ENCODE measurements around the gene FMN1. TPM values are rescaled to one million over a fixed set of nuclear protein-coding genes. Genes with fewer than 3 reads are reported as not detected.

FMN1 gene
- polyA plus RNA-seq, 3 donors: 0.28 to 3.7 (median 0.34) TPM

GRCh38 chr15:32721596-32721995 lies 472.9 kb downstream of the FMN1 start:
- no peak for DNase-seq
- Histone ChIP-seq H3K9me3 (replicated peaks in 1 of 2; ENCODE audit: control insufficient read depth in 1 of 2, insufficient read depth in 1 of 2, low read length in 2 of 2) (peaks cover 3 to 15% of the 10 kb centered on the region in 2 donors), H3K79me2 (ENCODE audit: insufficient read depth, low read length) (no peaks in the 10 kb centered on the region), H3K4me2 (replicated peaks; ENCODE audit: extremely low read depth, low read length, poor library complexity, severe bottlenecking) (no peak overlapping the region), H3K9ac (ENCODE audit: insufficient read depth, low read length, poor library complexity, severe bottlenecking) (no peak overlapping the region), H2AFZ (ENCODE audit: insufficient read depth, low read depth, low read length, poor library complexity, severe bottlenecking) (no peak overlapping the region), H3K4me3 (replicated peaks in 1 of 3; ENCODE audit: low read depth in 2 of 3, low read length in 3 of 3) (no peak overlapping the region), H3K27ac (ENCODE audit: low read depth in 1 of 2, low read length in 2 of 2) (no peak overlapping the region), H3K4me1 (ENCODE audit: control insufficient read depth in 1 of 2, insufficient read depth in 2 of 2, low read length in 2 of 2) (peaks cover 22 to 26% of the 10 kb centered on the region in 2 donors), H3K36me3 (replicated peaks in 1 of 2; ENCODE audit: control insufficient read depth in 1 of 2, insufficient read depth in 2 of 2, low read length in 2 of 2) (no peaks in the 10 kb centered on the region), H3K27me3 (ENCODE audit: control insufficient read depth in 2 of 2, insufficient read depth in 2 of 2, low read length in 2 of 2) (peaks cover 59 to 66% of the 10 kb centered on the region in 2 donors), H4K20me1 (ENCODE audit: insufficient read depth, low read length) (no peaks in the 10 kb centered on the region)
- H3K9me3 Mint-ChIP-seq: peaks cover 4 to 19% (median 10%) of the 10 kb centered on the region in 7 donors
- 98% methylated on average over 4 of the region's 6 CpGs for WGBS (ENCODE audit: insufficient coverage)
- TF ChIP-seq CTCF (IDR thresholded peaks at IDR 0.05): no peak
- no peak overlapping the region for H3K27ac Mint-ChIP-seq
- H3K4me1 Mint-ChIP-seq: peaks cover 21% of the 10 kb centered on the region
- H3K4me3 Mint-ChIP-seq: peak overlapping the region in 1 of 2 donors; percentile 82
- intact Hi-C loops (cut with micrococcal nuclease): no loop called here
- H3K27me3 Mint-ChIP-seq (ENCODE audit: low read depth in 3 of 3): peaks cover 63 to 83% (median 68%) of the 10 kb centered on the region in 3 donors
- H3K36me3 Mint-ChIP-seq: peaks cover 0 to 4% of the 10 kb centered on the region in 2 donors

- H3K27me3 Mint-ChIP-seq (ENCODE audit: low read depth in 3 of 3): peaks cover 78 to 92% (median 79%) of the 10 kb centered on the region in 3 donors
- Histone ChIP-seq H3K36me3 (replicated peaks in 1 of 2; ENCODE audit: control insufficient read depth in 1 of 2, insufficient read depth in 2 of 2, low read length in 2 of 2) (no peaks in the 10 kb centered on the region), H3K27me3 (ENCODE audit: control insufficient read depth in 2 of 2, insufficient read depth in 2 of 2, low read length in 2 of 2) (peaks cover 82 to 91% of the 10 kb centered on the region in 2 donors), H3K27ac (ENCODE audit: low read depth in 1 of 2, low read length in 2 of 2) (no peak overlapping the region), H3K4me1 (ENCODE audit: control insufficient read depth in 1 of 2, insufficient read depth in 2 of 2, low read length in 2 of 2) (peaks cover 22 to 30% of the 10 kb centered on the region in 2 donors), H3K9ac (ENCODE audit: insufficient read depth, low read length, poor library complexity, severe bottlenecking) (no peak overlapping the region), H3K4me2 (replicated peaks; ENCODE audit: extremely low read depth, low read length, poor library complexity, severe bottlenecking) (peak overlapping the region; percentile 68), H3K4me3 (replicated peaks in 1 of 3; ENCODE audit: low read depth in 2 of 3, low read length in 3 of 3) (peak overlapping the region in 1 of 3 experiments; percentile 57), H3K79me2 (ENCODE audit: insufficient read depth, low read length) (no peaks in the 10 kb centered on the region), H2AFZ (ENCODE audit: insufficient read depth, low read depth, low read length, poor library complexity, severe bottlenecking) (peak overlapping the region; percentile 42), H3K9me3 (replicated peaks in 1 of 2; ENCODE audit: control insufficient read depth in 1 of 2, insufficient read depth in 1 of 2, low read length in 2 of 2) (peaks cover 3 to 23% of the 10 kb centered on the region in 2 donors), H4K20me1 (ENCODE audit: insufficient read depth, low read length) (no peaks in the 10 kb centered on the region)
- no peak overlapping the region for H3K27ac Mint-ChIP-seq
- intact Hi-C loops (cut with micrococcal nuclease): no loop called here
- no peak for TF ChIP-seq CTCF (IDR thresholded peaks at IDR 0.05)
- WGBS (ENCODE audit: insufficient coverage): 1% methylated on average over 59 of the region's 70 CpGs
- H3K36me3 Mint-ChIP-seq: peaks cover 0 to 4% of the 10 kb centered on the region in 2 donors
- peak overlapping the region in 1 of 2 donors; percentile 82 for H3K4me3 Mint-ChIP-seq
- H3K4me1 Mint-ChIP-seq: peaks cover 25% of the 10 kb centered on the region
- DNase-seq: no peak
- peaks cover 0 to 12% (median 6%) of the 10 kb centered on the region in 7 donors for H3K9me3 Mint-ChIP-seq
Measured at GRCh38 chr15:32718821-32719716, 475.4 kb downstream of the FMN1 start.
